Activated CD8-positive, alpha-beta T cell treated with anti-CD3 and anti-CD28 coated beads for 36 hours (primary cell): ENCODE measurements around the gene TMUB1. TPM values are rescaled to one million over a fixed set of nuclear protein-coding genes. Genes with fewer than 3 reads are reported as not detected.

ENCODE experiments used
- ATAC-seq: fragments of 200-7000 bp; cut with Tn5 transposase; one replicate; pipeline ENCODE4 v1.10.0; 2021; ENCODE audit warnings: mild to moderate bottlenecking, moderate library complexity
- CTCF ChIA-PET: fragments of 350-600 bp; sonication (Branson Sonifier 250); formaldehyde crosslinking; loops from one replicate; lab custom pipeline; 2021; ENCODE audit warnings: antibody characterized with exemption; lab: Charles Lee
- POLR2A ChIA-PET: fragments of 350-600 bp; sonication (Branson Sonifier 250); formaldehyde crosslinking; loops from one replicate; lab custom pipeline; 2021; ENCODE audit warnings: antibody characterized with exemption; lab: Charles Lee
- DNase-seq: peaks from one replicate; pipeline ENCODE4 v3.0.0-alpha.2; 2020
- H3K27ac Mint-ChIP-seq: one replicate; pipeline ENCODE4 v1.8.0; 2021; ENCODE audit warnings: mild to moderate bottlenecking, mixed read lengths
- H3K27me3 Mint-ChIP-seq: one replicate; pipeline ENCODE4 v1.8.0; 2021; ENCODE audit warnings: mixed read lengths
- H3K36me3 Mint-ChIP-seq: one replicate; pipeline ENCODE4 v1.8.0; 2021; ENCODE audit warnings: low read depth, mixed read lengths
- H3K4me1 Mint-ChIP-seq: one replicate; pipeline ENCODE4 v1.8.0; 2021; ENCODE audit warnings: low read depth, mixed read lengths
- H3K4me3 Mint-ChIP-seq: one replicate; pipeline ENCODE4 v1.8.0; 2021; ENCODE audit warnings: mild to moderate bottlenecking, moderate library complexity, mixed read lengths
- H3K9me3 Mint-ChIP-seq: one replicate; pipeline ENCODE4 v1.8.0; 2021; ENCODE audit warnings: mixed read lengths
- intact Hi-C: fragments of 100-400 bp; cut with micrococcal nuclease; formaldehyde crosslinking; loops from one replicate; pipeline ENCODE4 v1.10.0; 2022
- total RNA-seq, 2 experiments: library from RNA; stranded (reverse); gene quantifications; one replicate each; pipeline ENCODE4 v1.2.3, GENCODE V29; 2021
- TF ChIP-seq, protein P1 (sequence below): fragments of 200-600 bp; IDR thresholded peaks from one replicate; pipeline ENCODE4 v1.8.0; 2022; ENCODE audit warnings: antibody characterized with exemption, mild to moderate bottlenecking

Gene TMUB1
- total RNA-seq, 2 experiments from 2014 or later, result 59.7 to 64.2 TPM

DNA sequence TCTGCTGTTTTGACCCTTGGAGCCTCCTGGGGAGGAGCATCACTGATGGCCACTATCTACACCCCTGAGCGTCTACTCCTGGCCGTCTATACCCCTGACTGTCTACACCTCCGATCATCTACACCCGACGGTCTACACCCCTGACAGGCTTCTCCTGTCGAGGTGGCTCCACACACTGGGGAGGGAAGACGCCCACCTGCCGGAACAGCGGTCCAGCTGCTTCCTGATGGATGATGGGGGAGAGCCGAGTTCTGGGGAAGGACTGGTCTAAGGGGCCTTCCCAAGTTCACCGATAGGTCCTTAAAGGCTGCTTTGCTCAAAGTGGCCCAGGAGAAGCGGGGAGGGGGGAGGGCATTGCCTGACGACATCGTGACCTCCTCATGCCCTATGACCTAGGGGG, 44.9 kb upstream of the TMUB1 start:
- no peaks in the 10 kb centered on the region for H3K27me3 Mint-ChIP-seq
- intact Hi-C loops, result no loop called here

DNA sequence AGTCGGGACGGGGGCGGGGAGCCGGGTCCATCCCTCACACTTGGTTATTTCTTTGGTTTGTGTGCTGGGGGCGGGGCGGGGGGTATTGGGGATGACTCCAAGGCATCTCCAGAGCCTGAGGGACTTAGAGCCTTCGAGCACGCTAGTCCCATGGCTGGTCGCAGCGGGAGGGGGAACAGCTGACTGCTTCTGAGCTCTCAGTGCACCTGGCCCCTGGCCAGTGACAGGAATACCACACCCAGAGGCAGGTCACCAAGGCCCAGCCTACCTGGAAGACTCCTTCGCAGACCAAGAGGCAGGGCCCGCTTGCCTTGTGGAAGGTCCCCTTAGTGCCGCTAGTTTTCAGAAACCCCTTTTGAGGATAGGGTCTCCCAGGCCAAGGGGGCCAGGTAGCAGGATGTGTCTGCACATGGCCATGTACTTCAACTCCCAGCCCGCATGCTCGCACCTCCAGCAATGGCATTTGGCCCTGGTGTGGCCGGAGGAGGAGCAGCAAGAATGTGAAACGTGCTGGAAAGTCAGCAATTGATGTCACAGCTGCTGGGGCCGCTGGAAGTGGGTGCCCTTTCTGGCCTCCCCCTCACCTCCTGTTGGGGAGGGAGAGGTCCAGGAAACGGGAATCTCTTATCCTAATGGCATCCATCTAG, 43.3 kb upstream of the TMUB1 start:
- ChIA-PET CTCF (interaction anchor here (1.5 to 2.4 kb wide), 2 partner anchors 40 to 117 kb away, joined by 3 to 8 read pairs; partner anchors contain the start of gene GBX1), POLR2A (no interaction called here)
- Mint-ChIP-seq H3K27me3 (no peaks in the 10 kb centered on the region), H3K4me1 (no peaks in the 10 kb centered on the region), H3K36me3 (peaks cover 5% of the 10 kb centered on the region), H3K27ac (no peak overlapping the region), H3K4me3 (no peak overlapping the region), H3K9me3 (no peaks in the 10 kb centered on the region)
- TF ChIP-seq, protein P1, sequence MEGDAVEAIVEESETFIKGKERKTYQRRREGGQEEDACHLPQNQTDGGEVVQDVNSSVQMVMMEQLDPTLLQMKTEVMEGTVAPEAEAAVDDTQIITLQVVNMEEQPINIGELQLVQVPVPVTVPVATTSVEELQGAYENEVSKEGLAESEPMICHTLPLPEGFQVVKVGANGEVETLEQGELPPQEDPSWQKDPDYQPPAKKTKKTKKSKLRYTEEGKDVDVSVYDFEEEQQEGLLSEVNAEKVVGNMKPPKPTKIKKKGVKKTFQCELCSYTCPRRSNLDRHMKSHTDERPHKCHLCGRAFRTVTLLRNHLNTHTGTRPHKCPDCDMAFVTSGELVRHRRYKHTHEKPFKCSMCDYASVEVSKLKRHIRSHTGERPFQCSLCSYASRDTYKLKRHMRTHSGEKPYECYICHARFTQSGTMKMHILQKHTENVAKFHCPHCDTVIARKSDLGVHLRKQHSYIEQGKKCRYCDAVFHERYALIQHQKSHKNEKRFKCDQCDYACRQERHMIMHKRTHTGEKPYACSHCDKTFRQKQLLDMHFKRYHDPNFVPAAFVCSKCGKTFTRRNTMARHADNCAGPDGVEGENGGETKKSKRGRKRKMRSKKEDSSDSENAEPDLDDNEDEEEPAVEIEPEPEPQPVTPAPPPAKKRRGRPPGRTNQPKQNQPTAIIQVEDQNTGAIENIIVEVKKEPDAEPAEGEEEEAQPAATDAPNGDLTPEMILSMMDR, result no peak
- DNase-seq (no peak), ATAC-seq (no peak)
- intact Hi-C loops, result no loop called here

More for the DNA sequence above, 44.9 kb upstream of the TMUB1 start:
- CTCF ChIA-PET, result interaction anchor here (0.6 to 2.4 kb wide), 2 partner anchors 39 to 165 kb away, joined by 3 to 8 read pairs; partner anchors contain the start of gene GBX1
- Mint-ChIP-seq H3K4me1 (no peaks in the 10 kb centered on the region), H3K36me3 (peaks cover 5% of the 10 kb centered on the region), H3K4me3 (no peak overlapping the region), H3K27ac (no peak overlapping the region), H3K9me3 (no peaks in the 10 kb centered on the region)
- ATAC-seq (no peak), DNase-seq (no peak)
- POLR2A ChIA-PET, result interaction anchor here (0.6 kb wide), 1 partner anchor 347 kb away, joined by 4 read pairs; no protein-coding TSS in a partner anchor
- TF ChIP-seq, protein P1, result no peak

DNA sequence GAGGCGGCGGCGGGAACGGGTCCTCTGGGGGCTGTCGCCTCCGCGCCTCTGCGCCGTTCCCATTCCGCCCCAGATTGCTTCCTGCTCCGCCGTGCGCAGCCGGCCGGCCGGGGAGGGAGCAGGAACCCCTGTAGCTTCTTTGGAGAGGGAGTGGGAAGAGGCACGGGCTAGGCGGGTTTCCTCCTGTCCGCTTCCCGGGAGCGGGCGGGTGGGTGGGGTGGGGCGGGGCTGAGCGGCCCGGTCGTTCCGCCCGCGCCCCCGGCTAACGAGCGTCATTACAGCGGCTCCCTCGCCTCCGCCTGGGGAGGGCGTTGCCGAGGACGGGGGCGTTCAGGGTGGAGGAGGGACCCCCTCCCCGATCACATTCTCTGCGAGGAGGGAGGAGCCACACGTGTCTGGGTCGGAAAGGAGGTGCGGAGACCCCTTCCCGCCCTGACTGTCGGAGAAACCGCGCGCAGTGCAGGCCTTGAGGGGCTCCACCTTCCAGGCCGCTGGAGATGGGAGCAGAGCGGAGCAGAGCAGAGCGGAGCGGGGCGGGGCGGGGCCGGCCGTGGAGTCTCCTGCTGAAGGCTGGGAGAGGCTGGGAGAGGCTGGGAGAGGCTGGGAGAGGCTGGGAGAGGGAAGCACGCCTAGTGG, 42.7 kb upstream of the TMUB1 start:
- TF ChIP-seq, protein P1, result no peak
- H3K9me3 Mint-ChIP-seq, result no peaks in the 10 kb centered on the region
- intact Hi-C loops, result no loop called here
- H3K27ac Mint-ChIP-seq, result no peak overlapping the region
- no peaks in the 10 kb centered on the region for H3K27me3 Mint-ChIP-seq
- H3K4me1 Mint-ChIP-seq, result no peaks in the 10 kb centered on the region
- ChIA-PET CTCF (interaction anchor here (1.0 to 1.5 kb wide), 3 partner anchors 12 to 118 kb away, joined by 3 to 4 read pairs (median 3); no protein-coding TSS in a partner anchor), POLR2A (no interaction called here)
- no peak for DNase-seq
- H3K36me3 Mint-ChIP-seq, result peaks cover 5% of the 10 kb centered on the region
- H3K4me3 Mint-ChIP-seq, result no peak overlapping the region
- no peak for ATAC-seq

DNA sequence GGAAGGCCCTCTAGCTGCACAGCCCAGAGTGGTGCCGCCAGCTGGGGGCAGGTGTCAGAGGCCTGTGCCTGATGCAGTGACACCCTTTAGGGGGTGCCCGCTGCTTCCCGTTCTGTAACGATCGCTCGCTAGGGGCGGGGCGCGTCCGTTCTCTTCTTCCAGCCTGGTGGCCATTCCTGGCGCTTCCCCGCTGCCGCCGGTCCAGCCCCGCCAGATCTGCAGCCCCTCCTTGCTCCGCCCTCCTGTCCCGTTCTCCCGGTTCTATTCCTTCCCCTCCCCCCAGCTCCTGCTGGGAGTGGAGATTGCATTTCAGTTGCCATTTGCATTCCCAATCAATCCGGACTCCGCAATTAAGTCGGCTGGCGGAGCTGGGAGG, 42.2 kb upstream of the TMUB1 start:
- Mint-ChIP-seq H3K27ac (no peak overlapping the region), H3K4me3 (no peak overlapping the region), H3K4me1 (no peaks in the 10 kb centered on the region), H3K9me3 (no peaks in the 10 kb centered on the region), H3K36me3 (peaks cover 5% of the 10 kb centered on the region), H3K27me3 (no peaks in the 10 kb centered on the region)
- ChIA-PET CTCF (interaction anchor here (1.0 to 1.1 kb wide), 2 partner anchors 11 to 44 kb away, joined by 3 to 4 read pairs; no protein-coding TSS in a partner anchor), POLR2A (no interaction called here)
- TF ChIP-seq, protein P1, result no peak
- DNase-seq (no peak), ATAC-seq (no peak)
- intact Hi-C loops, result no loop called here

DNA sequence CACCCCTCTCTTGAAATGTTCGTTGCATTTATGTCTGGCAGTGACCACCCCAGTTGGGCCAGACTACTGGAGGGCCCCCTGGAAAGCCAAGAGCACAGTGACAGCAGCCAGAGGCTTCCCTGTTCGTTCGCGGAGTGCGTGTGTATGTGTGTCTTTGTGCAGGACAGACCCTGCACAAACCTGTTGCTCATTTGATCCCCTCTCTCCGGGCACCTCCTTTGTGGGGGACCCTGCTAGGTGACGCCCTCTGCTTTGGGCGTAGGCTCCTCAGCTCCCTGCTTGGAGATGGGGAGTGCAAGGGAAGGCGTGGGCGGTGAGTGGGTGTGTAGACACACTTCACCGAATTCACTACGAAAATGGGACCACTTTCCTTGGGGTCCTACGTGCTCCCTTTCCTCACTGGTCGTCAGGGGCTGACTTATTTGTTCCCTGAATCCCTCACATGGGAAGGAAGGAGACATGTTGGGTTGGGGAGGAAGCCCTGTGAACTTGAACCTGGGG, 41.7 kb upstream of the TMUB1 start:
- Mint-ChIP-seq H3K36me3 (peaks cover 5% of the 10 kb centered on the region), H3K4me3 (no peak overlapping the region), H3K4me1 (no peaks in the 10 kb centered on the region), H3K27ac (no peak overlapping the region), H3K9me3 (no peaks in the 10 kb centered on the region), H3K27me3 (no peaks in the 10 kb centered on the region)
- DNase-seq (no peak), ATAC-seq (no peak)
- intact Hi-C loops, result loop anchor here (1.0 kb wide), 1 partner anchor 47 kb away; no protein-coding TSS in a partner anchor
- POLR2A ChIA-PET, result no interaction called here
- TF ChIP-seq, protein P1, result no peak
- CTCF ChIA-PET, result interaction anchor here (0.9 to 2.1 kb wide), 23 partner anchors 9 to 323 kb away, joined by 3 to 23 read pairs (median 4); partner anchors contain the start of genes ABCF2 and TMUB1
